Heart left ventricle (tissue), 13 donors: ENCODE measurements around the gene APOBEC3H.

ENCODE experiments used
- POLR2A ChIP-seq, 2 donors: fragments of 450-650 bp; IDR thresholded peaks; one replicate each; pipeline ENCODE4 v1.6.1; 2017; ENCODE audit warnings: antibody characterized with exemption in 2 of 2, mild to moderate bottlenecking in 2 of 2, moderate library complexity in 2 of 2
- TF ChIP-seq, protein P1 (sequence below), 12 donors: fragments of 200-600 bp; sonication (generic) in 4 of 12; IDR thresholded peaks; one replicate each; pipeline versions ENCODE4 v1.5.0 to v1.8.0; 2018 to 2022; ENCODE audit warnings: antibody characterized with exemption in 12 of 12, mild to moderate bottlenecking in 5 of 12
- donor health status: ischemic (EF 13 %, LVEDD 7.1; RV severe dilation, severe dysfunction).
- donor health status: DM: no; HTN: yes; CAD: no.
- donor health status: DM: no; HTN: no; CAD: no.
- donor health status: ischemic (EF 25% LVEDD 6.9; RV normal size, moderate dysfunction).
- donor health status: ischemic (EF 25% LVEDD 5.7; RV mildly dilated, moderate dysfunction).
- donor health status: ischemic (EF 35%, LVEDD 5.7; RV mildly dilated, moderate dysfunction).
- donor health status: nonischemic (EF 11% LVEDD 7.7; RV severe dilation, severe dysfunction).
- donor health status: DM: yes; HTN: yes; CAD: no.
- donor health status: PGD.
- donor health status: ischemic (EF 29% LVEDD 5.4; RV normal size, mild dysfunction).
- donor health status: nonischemic (EF 23%, LVEDD 6.1; RV moderate dilation, normal function).

DNA sequence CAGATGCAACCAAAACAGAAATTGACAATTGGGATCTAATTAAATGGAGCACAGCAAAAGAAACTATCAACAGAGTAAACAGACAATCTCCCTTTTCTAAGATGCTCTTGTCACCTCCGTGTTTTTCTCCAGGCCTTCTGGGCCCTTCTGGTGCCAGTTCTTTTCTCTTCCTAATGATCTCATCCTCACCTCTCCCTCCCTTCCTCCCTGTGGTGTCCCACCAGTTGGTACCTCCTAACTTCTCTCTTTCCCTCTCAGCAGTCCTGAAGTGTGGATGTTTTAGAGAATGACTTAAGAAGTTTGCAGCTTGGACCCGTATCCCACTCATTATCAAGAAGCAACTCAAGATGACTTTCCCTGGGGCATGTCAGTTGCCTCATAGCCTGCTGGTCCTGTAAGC is 6.4 kb downstream of the APOBEC3H start:
- TF ChIP-seq, protein P1, sequence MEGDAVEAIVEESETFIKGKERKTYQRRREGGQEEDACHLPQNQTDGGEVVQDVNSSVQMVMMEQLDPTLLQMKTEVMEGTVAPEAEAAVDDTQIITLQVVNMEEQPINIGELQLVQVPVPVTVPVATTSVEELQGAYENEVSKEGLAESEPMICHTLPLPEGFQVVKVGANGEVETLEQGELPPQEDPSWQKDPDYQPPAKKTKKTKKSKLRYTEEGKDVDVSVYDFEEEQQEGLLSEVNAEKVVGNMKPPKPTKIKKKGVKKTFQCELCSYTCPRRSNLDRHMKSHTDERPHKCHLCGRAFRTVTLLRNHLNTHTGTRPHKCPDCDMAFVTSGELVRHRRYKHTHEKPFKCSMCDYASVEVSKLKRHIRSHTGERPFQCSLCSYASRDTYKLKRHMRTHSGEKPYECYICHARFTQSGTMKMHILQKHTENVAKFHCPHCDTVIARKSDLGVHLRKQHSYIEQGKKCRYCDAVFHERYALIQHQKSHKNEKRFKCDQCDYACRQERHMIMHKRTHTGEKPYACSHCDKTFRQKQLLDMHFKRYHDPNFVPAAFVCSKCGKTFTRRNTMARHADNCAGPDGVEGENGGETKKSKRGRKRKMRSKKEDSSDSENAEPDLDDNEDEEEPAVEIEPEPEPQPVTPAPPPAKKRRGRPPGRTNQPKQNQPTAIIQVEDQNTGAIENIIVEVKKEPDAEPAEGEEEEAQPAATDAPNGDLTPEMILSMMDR (IDR thresholded peaks at IDR 0.05): no peak
- TF ChIP-seq POLR2A (IDR thresholded peaks at IDR 0.05): no peak
